Stimulated activated CD8-positive, alpha-beta memory T cell treated with anti-CD3 and anti-CD28 coated beads, Interleukin-12 subunit alpha, Interleukin-12 subunit beta, amount 100 ng/mL, for 1 hour (primary cell): ENCODE measurements around the gene SH2D3A.

Experiments used
- DNase-seq: peaks from one replicate; pipeline ENCODE4 v3.0.0-alpha.2; 2020; ENCODE audit warnings: low read depth

Gene SH2D3A

GRCh38 chr19:6708346-6708745 lies 58.9 kb downstream of the SH2D3A start:
- no peak for DNase-seq

DNA sequence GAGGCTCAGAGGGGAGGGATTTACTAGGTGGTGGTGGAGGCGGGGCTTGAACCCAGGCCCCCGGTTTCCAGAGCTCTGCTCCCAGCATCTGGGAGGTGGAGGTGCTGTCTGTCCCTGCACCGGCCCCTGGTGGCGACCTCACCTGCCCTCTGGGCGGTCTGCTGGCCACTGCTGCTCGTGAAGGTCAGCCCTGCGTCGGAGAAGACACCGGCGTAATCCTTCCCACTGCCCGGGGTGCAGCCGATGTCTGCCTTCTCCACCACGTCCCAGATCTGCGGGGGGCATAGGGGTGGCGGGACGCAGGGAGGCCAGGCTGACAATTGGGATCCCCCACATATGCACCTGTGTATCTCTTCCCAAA lies 59.6 kb downstream of the SH2D3A start:
- DNase-seq: no peak

DNA sequence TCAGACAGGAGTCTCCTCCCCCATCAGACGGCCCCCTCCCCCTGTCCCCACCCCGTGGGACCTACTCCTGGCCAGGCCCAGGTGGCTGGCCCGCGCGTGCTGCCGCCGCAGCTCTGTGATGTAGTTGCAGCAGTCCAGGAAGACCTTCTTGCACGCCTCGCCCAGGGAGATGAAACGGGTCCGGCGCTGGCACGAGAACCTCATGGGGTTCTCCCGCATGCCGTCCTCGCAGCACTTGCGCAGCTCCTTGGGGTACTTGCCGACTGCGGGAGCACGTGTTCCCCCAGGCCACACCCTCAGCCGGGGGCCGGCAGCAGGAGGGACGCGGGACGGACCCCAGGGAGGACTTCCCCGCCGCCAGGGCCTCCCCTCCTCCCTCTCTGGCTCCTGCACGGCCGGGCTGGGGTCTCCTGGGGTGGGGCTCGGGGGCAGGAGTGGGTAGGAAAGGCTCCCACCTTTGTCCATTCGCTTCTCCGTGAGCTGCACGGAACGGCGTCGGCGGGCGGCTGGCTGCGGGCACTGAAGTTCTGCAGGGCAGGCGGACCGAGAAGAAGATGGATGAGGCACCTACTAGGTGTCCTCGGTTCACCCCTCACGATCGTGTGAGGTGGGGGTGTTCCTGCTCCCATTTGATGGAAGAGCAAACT lies 60.1 kb downstream of the SH2D3A start:
- DNase-seq: no peak

- DNase-seq: no peak
Measured at GRCh38 chr19:6706633-6706958, 60.6 kb downstream of the SH2D3A start.

DNA sequence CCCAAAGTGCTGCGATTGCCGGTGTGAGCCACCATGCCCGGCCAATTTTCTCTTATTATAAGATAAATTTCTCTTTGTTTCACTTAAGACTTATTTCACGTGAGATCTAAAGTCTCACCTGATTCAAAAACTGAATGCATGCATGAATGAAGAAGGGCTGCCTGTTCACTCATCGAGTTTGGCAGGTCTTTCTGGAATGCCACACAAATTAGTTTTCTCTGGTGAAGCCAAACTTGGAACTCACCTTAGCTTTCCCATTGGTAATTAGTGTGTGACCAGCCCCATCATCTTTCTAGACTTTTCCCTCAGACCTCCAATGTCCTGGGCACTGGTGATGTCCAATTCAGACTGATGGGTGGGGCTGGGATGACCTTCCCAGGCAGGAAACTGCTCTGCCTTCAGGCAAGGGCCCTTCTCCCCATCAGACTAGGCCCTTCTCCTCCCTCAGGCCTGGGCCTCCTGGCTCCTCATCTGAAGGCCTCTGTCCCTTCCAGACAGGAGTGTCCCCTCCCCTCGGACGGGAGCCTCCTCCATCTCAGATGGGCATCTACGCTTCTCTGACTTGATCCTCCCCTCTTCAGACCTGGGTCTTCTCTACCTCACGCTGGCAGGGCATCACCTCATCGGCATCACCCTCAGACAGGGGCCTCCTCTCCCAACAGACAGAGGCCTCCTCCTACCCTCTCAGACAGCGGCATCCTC lies 61.2 kb downstream of the SH2D3A start:
- DNase-seq: no peak
